ENCODE measurements around the gene PPP4R2.
"Not testable (repeated sequence)": the region's sequence is repeated elsewhere in the genome, so short reads cannot be mapped to it uniquely, and the experiment has no call there.

PPP4R2 gene

DNA sequence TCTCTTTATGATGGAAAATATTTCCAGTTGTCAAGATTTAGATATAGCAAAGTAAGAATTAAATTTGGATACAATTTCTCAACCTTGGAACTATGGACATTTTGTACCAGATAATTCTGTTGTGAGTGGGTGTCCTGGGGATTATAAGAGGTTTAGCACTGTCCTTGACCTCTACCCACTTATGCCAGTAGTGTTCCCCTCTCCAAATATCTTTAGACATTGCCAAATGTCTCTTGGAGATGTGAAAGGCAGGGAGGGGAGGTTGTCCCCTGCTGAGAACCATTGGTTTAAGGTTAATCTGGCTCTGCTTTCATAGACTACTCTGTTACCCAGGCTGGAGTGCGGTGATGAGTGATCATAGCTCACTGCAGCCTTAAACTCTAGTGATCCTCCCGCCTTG, 64.8 kb downstream of the PPP4R2 start, which contains the start of gene EBLN2:
Gene EBLN2 (plus strand): TSS at position 244 of the 400 bp plus-strand sequence. CDS start 423 bp downstream, outside the sequence.
- ChIA-PET CTCF (interaction anchor here (0.8 kb wide), 1 partner anchor 27 kb away, joined by 3 read pairs; no protein-coding TSS in a partner anchor), POLR2A (no interaction called here)
- no peak within 1 kb of the TSS for H3K4me3 ChIP-seq (ENCODE audit: low read depth, low read length)
- TF ChIP-seq, protein P1, sequence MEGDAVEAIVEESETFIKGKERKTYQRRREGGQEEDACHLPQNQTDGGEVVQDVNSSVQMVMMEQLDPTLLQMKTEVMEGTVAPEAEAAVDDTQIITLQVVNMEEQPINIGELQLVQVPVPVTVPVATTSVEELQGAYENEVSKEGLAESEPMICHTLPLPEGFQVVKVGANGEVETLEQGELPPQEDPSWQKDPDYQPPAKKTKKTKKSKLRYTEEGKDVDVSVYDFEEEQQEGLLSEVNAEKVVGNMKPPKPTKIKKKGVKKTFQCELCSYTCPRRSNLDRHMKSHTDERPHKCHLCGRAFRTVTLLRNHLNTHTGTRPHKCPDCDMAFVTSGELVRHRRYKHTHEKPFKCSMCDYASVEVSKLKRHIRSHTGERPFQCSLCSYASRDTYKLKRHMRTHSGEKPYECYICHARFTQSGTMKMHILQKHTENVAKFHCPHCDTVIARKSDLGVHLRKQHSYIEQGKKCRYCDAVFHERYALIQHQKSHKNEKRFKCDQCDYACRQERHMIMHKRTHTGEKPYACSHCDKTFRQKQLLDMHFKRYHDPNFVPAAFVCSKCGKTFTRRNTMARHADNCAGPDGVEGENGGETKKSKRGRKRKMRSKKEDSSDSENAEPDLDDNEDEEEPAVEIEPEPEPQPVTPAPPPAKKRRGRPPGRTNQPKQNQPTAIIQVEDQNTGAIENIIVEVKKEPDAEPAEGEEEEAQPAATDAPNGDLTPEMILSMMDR (IDR thresholded peaks at IDR 0.05; ENCODE audit: insufficient read depth, low read length, missing control alignments), result no peak
- DNase-seq (ENCODE audit: low read depth, low spot score), result no peak

DNA sequence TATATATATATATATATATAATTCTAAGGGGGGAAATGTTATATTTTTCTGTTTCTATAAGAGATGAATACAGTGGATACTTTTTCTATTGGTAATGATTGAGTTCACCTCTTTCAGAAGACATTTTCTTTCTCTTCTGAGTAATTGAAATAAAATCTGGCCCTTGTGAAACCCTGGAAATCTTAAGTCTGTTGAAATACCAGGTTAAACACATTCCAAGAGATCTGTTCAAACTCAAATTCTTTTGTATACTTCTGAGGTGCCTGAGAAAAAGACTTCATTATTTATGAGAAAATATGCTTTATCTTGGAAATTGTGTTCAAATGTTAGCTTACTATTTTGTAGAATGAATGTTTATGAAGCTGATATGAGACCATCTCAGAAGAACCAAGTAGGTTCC, 69.6 kb downstream of the PPP4R2 start:
- POLR2A ChIA-PET; H3K4me3 ChIP-seq (ENCODE audit: low read depth, low read length): not testable (repeated sequence)

DNA sequence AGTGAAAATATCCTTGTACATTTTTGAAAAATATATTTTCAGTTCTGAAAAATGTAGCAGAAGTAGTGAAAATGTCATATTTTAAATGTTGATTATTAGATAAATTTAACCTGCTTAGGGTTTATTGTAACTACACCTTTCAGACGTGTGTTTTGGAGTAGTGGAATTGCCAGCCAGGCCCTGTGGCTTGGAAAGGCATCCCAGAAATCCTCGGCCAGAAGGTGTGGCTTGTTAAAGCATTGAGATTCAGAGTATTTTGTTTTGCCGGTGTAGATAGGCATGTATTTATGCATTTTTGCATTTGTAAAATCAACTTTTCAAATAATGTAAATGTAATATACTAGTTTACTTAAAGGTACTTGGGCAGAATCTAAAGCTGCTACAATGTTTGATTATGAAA, 71.8 kb downstream of the PPP4R2 start:
- TF ChIP-seq, protein P1 (IDR thresholded peaks at IDR 0.05; ENCODE audit: insufficient read depth, low read length, missing control alignments), result no peak
- DNase-seq (ENCODE audit: low read depth, low spot score), result no peak
- POLR2A ChIA-PET, result no interaction called here
- CTCF ChIA-PET, result interaction anchor here (0.6 to 1.3 kb wide), 2 partner anchors 12 to 126 kb away, joined by 3 to 4 read pairs; no protein-coding TSS in a partner anchor
- no peak overlapping the region for H3K4me3 ChIP-seq (ENCODE audit: low read depth, low read length)

More for the DNA sequence above, 69.6 kb downstream of the PPP4R2 start:
- not testable (repeated sequence) for DNase-seq (ENCODE audit: low read depth, low spot score)
- CTCF ChIA-PET, result interaction anchor here (2.7 kb wide), 1 partner anchor 10 kb away, joined by 15 read pairs; no protein-coding TSS in a partner anchor

DNA sequence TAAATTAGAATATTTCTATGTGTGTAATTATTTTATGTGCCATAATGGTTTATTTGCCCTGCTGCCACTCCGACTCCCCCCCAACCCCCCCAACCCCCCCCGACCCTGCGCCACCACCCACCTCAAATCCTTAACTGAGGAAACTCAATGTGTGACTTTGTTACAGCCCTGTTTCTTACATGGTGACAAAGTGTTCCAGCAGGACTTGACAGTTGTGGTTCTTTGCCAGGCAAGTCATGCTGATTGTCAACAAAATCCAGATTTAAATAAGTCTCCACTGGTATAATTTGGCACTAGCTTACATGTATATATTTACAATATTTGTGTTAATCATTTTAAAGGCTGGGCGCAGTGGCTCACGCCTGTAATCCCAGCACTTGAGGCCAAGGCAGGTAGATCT, 72.6 kb downstream of the PPP4R2 start:
- TF ChIP-seq, protein P1 (IDR thresholded peaks at IDR 0.05; ENCODE audit: insufficient read depth, low read length, missing control alignments), result no peak
- H3K4me3 ChIP-seq (ENCODE audit: low read depth, low read length), result no peak overlapping the region
- POLR2A ChIA-PET, result no interaction called here
- CTCF ChIA-PET, result interaction anchor here (1.3 kb wide), 1 partner anchor 13 kb away, joined by 4 read pairs; no protein-coding TSS in a partner anchor
- DNase-seq (ENCODE audit: low read depth, low spot score), result no peak

DNA sequence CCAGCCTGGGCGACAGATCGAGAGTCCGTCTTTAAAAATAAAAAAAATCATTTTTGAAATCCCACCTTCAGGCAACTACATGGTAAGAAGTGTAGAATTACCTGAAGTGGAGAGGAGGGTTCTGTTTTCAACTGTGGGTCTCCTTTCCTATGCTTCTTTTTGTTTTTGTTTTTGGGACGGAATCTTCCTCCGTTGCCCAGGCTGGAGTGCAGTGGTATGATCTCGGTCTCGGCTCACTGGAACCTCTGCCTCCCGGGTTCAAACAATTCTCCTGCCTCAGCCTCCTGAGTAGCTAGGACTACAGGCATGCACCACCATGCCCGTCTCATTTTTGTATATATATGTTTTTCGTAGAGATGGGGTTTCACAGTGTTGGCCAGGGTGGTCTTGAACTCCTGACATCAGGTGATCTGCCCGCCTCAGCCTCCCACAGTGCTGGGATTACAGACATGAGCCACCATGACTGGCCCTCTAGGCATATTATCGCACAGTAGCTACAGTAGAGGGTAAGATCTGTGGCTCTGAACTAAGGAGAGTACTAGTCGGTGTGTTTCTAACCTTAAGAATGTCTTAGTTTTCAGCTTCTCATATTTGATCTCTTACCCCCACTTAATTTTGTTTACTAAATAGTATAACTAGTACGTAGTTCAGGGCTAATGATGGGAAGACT, 73.3 kb downstream of the PPP4R2 start:
- no peak for DNase-seq (ENCODE audit: low read depth, low spot score)
- H3K4me3 ChIP-seq (ENCODE audit: low read depth, low read length), result no peak overlapping the region
- TF ChIP-seq, protein P1 (IDR thresholded peaks at IDR 0.05; ENCODE audit: insufficient read depth, low read length, missing control alignments), result no peak
- ChIA-PET CTCF (no interaction called here), POLR2A (no interaction called here)

DNA sequence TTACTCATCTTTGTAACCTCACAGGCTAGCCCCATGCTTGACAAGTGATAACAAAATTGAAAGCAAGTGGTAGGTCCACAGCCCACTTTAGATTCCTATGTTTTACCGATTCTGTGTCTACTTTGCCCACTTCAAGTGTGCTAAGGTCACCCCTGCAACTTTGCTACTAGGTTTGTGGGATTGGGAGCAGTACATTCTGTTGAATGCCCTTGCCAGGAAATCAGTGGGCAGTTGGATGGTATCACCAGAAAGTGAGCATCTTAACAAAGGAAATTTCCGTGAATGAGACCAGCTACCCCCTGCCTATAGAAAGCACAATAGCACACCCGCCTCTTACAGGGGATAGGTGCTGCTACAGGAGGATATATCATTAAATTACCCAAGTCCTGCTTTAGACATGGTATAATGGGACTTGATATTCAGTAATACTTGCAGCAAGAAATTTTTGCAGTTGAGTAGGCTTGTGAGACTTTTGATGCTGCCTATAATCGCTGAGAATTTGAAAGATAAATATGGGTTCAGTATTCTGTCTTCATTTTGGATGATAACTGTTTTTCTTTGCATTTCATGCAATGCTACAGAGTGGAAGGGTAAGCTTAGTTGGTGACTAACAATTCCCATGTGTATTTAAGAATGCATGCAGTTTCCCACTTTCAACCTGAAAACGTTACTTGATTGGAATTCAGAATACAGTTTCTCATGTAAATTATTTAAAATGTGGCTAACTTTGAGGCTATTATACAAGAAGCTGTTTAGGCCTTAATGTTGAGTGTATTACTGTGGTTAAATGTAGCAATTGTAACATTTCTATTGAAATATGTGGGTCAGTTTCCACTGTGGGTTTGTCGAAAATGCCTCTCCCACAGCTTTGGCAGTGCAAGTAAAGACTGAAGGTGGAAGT, 74.3 kb downstream of the PPP4R2 start:
- CTCF ChIA-PET, result interaction anchor here (1.4 kb wide), 1 partner anchor 15 kb away, joined by 5 read pairs; no protein-coding TSS in a partner anchor

More for the DNA sequence above, 74.3 kb downstream of the PPP4R2 start:
- POLR2A ChIA-PET, result interaction anchor here (0.5 to 1.1 kb wide), 2 partner anchors 266 to 476 kb away, joined by 3 to 4 read pairs; no protein-coding TSS in a partner anchor
- H3K4me3 ChIP-seq (ENCODE audit: low read depth, low read length), result no peak overlapping the region
- DNase-seq (ENCODE audit: low read depth, low spot score), result peak; percentile 93
- TF ChIP-seq, protein P1 (IDR thresholded peaks at IDR 0.05; ENCODE audit: insufficient read depth, low read length, missing control alignments), result no peak

All from AG04449 (cell line).